Measurements from ENCODE around the gene PCP4. TPM values are rescaled to one million over a fixed set of nuclear protein-coding genes. Genes with fewer than 3 reads are reported as not detected.

PCP4 gene
- total and polyA plus RNA-seq, 10 of the 15 experiments (the other 5 are each of a cell fraction or from before 2014, with no cell fraction given) = not detected

DNA sequence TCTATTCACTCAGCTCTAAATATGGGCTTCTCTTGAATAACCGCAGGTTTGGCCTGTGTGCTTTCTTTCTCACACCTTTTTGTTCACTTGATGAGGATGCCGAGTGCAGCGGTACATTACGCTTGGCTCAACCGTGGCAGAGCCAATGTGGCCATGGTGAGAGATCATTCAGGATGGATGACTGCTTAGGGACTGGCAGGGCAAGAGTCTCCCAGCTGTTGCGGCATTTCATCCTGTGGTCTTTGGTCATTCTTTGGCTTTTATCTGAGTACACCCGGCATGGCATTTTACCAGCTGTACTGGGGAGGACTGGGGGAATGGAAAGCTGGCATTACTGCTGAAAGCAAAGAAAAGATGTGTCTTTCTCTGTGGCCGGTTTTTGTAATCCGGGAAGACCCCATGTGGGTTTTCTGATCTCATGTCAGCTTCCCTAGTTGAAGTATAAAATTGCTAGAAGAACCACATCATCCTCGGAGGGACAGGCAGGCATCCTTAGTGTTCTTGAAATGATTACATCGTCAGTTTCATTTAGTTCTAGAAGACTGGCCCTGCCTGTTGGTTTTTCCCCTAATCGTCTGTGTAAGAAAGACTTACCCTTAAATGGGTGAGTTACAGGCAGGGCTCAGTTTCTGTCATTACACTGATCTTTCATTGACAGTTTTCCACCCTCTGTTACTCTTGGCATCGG, 15.1 kb downstream of the PCP4 start:
- no peak for DNase-seq (ENCODE audit: low read depth, low spot score)
- Histone ChIP-seq H3K9me3 (replicated peaks; ENCODE audit: control insufficient read depth, insufficient read depth, low read length) (no peaks in the 10 kb centered on the region; the same call in 2 of the 3 replicates), H3K79me2 (ENCODE audit: control insufficient read depth, insufficient read depth, low read length) (no peaks in the 10 kb centered on the region), H2AFZ (ENCODE audit: control insufficient read depth, low read depth, low read length) (no peak overlapping the region), H3K4me3 (no peak overlapping the region), H3K4me1 (ENCODE audit: control insufficient read depth, insufficient read depth, low read length) (no peaks in the 10 kb centered on the region), H3K27me3 (replicated peaks in 1 of 2; ENCODE audit: control insufficient read depth in 2 of 2, insufficient read depth in 2 of 2, low read length in 1 of 2) (no peaks in the 10 kb centered on the region), H3K27ac (ENCODE audit: control insufficient read depth, insufficient read depth) (no peak overlapping the region), H3K36me3 (ENCODE audit: control insufficient read depth in 2 of 2, insufficient read depth in 2 of 2, low read length in 1 of 2) (no peaks in the 10 kb centered on the region), H3K4me2 (ENCODE audit: control insufficient read depth, insufficient read depth) (no peak overlapping the region), H3K9ac (ENCODE audit: control insufficient read depth, insufficient read depth, low read length) (no peak overlapping the region), H4K20me1 (ENCODE audit: control insufficient read depth, insufficient read depth) (no peaks in the 10 kb centered on the region)
- CTCF ChIA-PET = no interaction called here
- BruUV-seq (replicated peaks) = no TSS peak
- TF ChIP-seq, protein P1, sequence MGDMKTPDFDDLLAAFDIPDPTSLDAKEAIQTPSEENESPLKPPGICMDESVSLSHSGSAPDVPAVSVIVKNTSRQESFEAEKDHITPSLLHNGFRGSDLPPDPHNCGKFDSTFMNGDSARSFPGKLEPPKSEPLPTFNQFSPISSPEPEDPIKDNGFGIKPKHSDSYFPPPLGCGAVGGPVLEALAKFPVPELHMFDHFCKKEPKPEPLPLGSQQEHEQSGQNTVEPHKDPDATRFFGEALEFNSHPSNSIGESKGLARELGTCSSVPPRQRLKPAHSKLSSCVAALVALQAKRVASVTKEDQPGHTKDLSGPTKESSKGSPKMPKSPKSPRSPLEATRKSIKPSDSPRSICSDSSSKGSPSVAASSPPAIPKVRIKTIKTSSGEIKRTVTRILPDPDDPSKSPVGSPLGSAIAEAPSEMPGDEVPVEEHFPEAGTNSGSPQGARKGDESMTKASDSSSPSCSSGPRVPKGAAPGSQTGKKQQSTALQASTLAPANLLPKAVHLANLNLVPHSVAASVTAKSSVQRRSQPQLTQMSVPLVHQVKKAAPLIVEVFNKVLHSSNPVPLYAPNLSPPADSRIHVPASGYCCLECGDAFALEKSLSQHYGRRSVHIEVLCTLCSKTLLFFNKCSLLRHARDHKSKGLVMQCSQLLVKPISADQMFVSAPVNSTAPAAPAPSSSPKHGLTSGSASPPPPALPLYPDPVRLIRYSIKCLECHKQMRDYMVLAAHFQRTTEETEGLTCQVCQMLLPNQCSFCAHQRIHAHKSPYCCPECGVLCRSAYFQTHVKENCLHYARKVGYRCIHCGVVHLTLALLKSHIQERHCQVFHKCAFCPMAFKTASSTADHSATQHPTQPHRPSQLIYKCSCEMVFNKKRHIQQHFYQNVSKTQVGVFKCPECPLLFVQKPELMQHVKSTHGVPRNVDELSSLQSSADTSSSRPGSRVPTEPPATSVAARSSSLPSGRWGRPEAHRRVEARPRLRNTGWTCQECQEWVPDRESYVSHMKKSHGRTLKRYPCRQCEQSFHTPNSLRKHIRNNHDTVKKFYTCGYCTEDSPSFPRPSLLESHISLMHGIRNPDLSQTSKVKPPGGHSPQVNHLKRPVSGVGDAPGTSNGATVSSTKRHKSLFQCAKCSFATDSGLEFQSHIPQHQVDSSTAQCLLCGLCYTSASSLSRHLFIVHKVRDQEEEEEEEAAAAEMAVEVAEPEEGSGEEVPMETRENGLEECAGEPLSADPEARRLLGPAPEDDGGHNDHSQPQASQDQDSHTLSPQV (IDR thresholded peaks at IDR 0.05) = no peak
- no peak for TF ChIP-seq MYC (IDR thresholded peaks at IDR 0.05; ENCODE audit: insufficient read depth, insufficient read length, insufficient replicate concordance, low read length, severe bottlenecking)
- TF ChIP-seq, protein P2, sequence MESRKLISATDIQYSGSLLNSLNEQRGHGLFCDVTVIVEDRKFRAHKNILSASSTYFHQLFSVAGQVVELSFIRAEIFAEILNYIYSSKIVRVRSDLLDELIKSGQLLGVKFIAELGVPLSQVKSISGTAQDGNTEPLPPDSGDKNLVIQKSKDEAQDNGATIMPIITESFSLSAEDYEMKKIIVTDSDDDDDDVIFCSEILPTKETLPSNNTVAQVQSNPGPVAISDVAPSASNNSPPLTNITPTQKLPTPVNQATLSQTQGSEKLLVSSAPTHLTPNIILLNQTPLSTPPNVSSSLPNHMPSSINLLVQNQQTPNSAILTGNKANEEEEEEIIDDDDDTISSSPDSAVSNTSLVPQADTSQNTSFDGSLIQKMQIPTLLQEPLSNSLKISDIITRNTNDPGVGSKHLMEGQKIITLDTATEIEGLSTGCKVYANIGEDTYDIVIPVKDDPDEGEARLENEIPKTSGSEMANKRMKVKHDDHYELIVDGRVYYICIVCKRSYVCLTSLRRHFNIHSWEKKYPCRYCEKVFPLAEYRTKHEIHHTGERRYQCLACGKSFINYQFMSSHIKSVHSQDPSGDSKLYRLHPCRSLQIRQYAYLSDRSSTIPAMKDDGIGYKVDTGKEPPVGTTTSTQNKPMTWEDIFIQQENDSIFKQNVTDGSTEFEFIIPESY (IDR thresholded peaks at IDR 0.05) = no peak
- TF ChIP-seq SMARCA5 (IDR thresholded peaks at IDR 0.05) = no peak
- TF ChIP-seq SIN3A (IDR thresholded peaks at IDR 0.05; ENCODE audit: low read depth, low read length) = no peak
- POLR2A ChIA-PET = no interaction called here
- in situ Hi-C loops (cut with MboI) (no loop called here), intact Hi-C loops (cut with micrococcal nuclease; ENCODE audit: unreplicated experiment) (no loop called here)
- SMC1A ChIA-PET (ENCODE audit: uncharacterized antibody, unreplicated experiment) = no interaction called here
- no peak for ATAC-seq
- RAD21 ChIA-PET (ENCODE audit: unreplicated experiment) = no interaction called here
- 25% methylated on average over 13 of the region's 13 CpGs for WGBS (ENCODE audit: insufficient coverage, insufficient replicate concordance, low lambda C conversion rate, missing lambda C conversion rate)
- no peak for FAIRE-seq
